Hepatocyte (in vitro differentiated cells): ENCODE data around the gene NPHP4. TPM values are rescaled to one million over a fixed set of nuclear protein-coding genes. Genes with fewer than 3 reads are reported as not detected.

Experiments used
- DNase-seq: peaks from one replicate; pipeline ENCODE4 v3.0.0-alpha.2; 2016; ENCODE audit warnings: low spot score
- H2AFZ ChIP-seq: fragments of 200-600 bp; sonication (generic); 2 replicates; pipeline ENCODE4 v1.6.0; 2016; ENCODE audit warnings: antibody characterized with exemption, mild to moderate bottlenecking
- H3K27ac ChIP-seq: fragments of 200-600 bp; sonication (generic); 2 replicates; pipeline ENCODE4 v1.5.1; 2016; ENCODE audit warnings: mild to moderate bottlenecking
- H3K27me3 ChIP-seq: fragments of 200-600 bp; sonication (generic); 2 replicates; pipeline ENCODE4 v1.6.1; 2016
- H3K36me3 ChIP-seq: fragments of 200-600 bp; sonication (generic); replicated peaks from 2 replicates; pipeline ENCODE4 v1.5.1; 2016; ENCODE audit warnings: low read depth; ENCODE audit not compliant: insufficient read depth
- H3K4me1 ChIP-seq: fragments of 200-600 bp; sonication (generic); 2 replicates; pipeline ENCODE4 v1.5.1; 2016; ENCODE audit warnings: mild to moderate bottlenecking, moderate library complexity; ENCODE audit not compliant: insufficient read depth
- H3K4me2 ChIP-seq: fragments of 200-600 bp; sonication (generic); 2 replicates; pipeline ENCODE4 v1.6.0; 2016
- H3K4me3 ChIP-seq: fragments of 200-600 bp; sonication (generic); 2 replicates; pipeline ENCODE4 v1.5.1; 2016; ENCODE audit warnings: mild to moderate bottlenecking
- H3K79me2 ChIP-seq: fragments of 200-600 bp; sonication (generic); 2 replicates; pipeline ENCODE4 v1.6.0; 2017; ENCODE audit warnings: mild to moderate bottlenecking
- H3K9me2 ChIP-seq: fragments of 200-600 bp; sonication (generic); replicated peaks from 2 replicates; pipeline ENCODE4 v1.6.0; 2017; ENCODE audit warnings: mild to moderate bottlenecking; ENCODE audit not compliant: insufficient read depth
- H3K9me3 ChIP-seq: fragments of 200-600 bp; sonication (generic); 2 replicates; pipeline ENCODE4 v1.5.1; 2016; ENCODE audit warnings: low read depth, mild to moderate bottlenecking
- H4K20me1 ChIP-seq: fragments of 200-600 bp; sonication (generic); 2 replicates; pipeline ENCODE4 v1.6.0; 2016; ENCODE audit warnings: mild to moderate bottlenecking; ENCODE audit not compliant: insufficient read depth, poor library complexity, severe bottlenecking
- CTCF ChIP-seq: fragments of 200-600 bp; sonication (generic); IDR thresholded peaks from 2 replicates; pipeline ENCODE4 v1.5.1; 2016; ENCODE audit warnings: antibody characterized with exemption, mild to moderate bottlenecking; ENCODE audit not compliant: poor library complexity
- EZH2 ChIP-seq: fragments of 200-600 bp; sonication (generic); IDR thresholded peaks from 2 replicates; pipeline ENCODE4 v1.6.1; 2016; ENCODE audit warnings: antibody characterized with exemption, mild to moderate bottlenecking, borderline replicate concordance
- EZH2phosphoT487 ChIP-seq: fragments of 200-600 bp; sonication (generic); IDR thresholded peaks from one replicate; pipeline ENCODE4 v1.6.1; 2018; ENCODE audit warnings: antibody characterized with exemption, mild to moderate bottlenecking, low read depth, moderate library complexity; ENCODE audit not compliant: unreplicated experiment, severe bottlenecking
- WGBS: methylation state at CpG from one replicate; pipeline ENCODE4 v1.1.6; 2016; ENCODE audit warnings: low lambda C conversion rate; ENCODE audit errors: missing lambda C conversion rate; 5-methylcytosine and 5-hydroxymethylcytosine counted together
- polyA plus RNA-seq: library from polyadenylated mRNA; unstranded; fragments of >200 nt; fragmentation: Nextera tagmentation; extraction: Ambion mirVana; gene quantifications from 2 replicates; pipeline ENCODE4 v1.2.1, GENCODE V29; 2016
- total RNA-seq: library from RNA; depleted of rRNA; stranded (reverse); fragments of >200 nt; gene quantifications from 2 replicates; pipeline ENCODE4 v1.2.3, GENCODE V29; 2014

The NPHP4 gene
- total and polyA plus RNA-seq, 2 experiments from 2014 or later: 5.6 to 6.0 TPM

GRCh38 chr1:5861871-5862825 is 130.1 kb downstream of the NPHP4 start:
- Histone ChIP-seq H3K4me1 (no peaks in the 10 kb centered on the region), H3K9me3 (no peaks in the 10 kb centered on the region), H3K9me2 (no peaks in the 10 kb centered on the region), H3K4me3 (no peak overlapping the region), H3K27me3 (no peaks in the 10 kb centered on the region), H3K79me2 (no peaks in the 10 kb centered on the region), H2AFZ (no peak overlapping the region), H3K4me2 (no peak overlapping the region), H3K36me3 (no peaks in the 10 kb centered on the region), H3K27ac (no peak overlapping the region), H4K20me1 (no peaks in the 10 kb centered on the region)
- no peak for DNase-seq
- TF ChIP-seq CTCF: no peak
- no peak for TF ChIP-seq EZH2phosphoT487
- 88% methylated on average over 27 of the region's 27 CpGs for WGBS

GRCh38 chr1:5860277-5860676 is 131.9 kb downstream of the NPHP4 start:
- WGBS: 93% methylated on average over 19 of the region's 19 CpGs
- Histone ChIP-seq H3K27ac (no peak overlapping the region), H4K20me1 (no peaks in the 10 kb centered on the region), H3K9me3 (no peaks in the 10 kb centered on the region), H3K79me2 (no peaks in the 10 kb centered on the region), H3K27me3 (no peaks in the 10 kb centered on the region), H3K4me1 (no peaks in the 10 kb centered on the region), H3K9me2 (no peaks in the 10 kb centered on the region), H3K36me3 (no peaks in the 10 kb centered on the region), H3K4me2 (no peak overlapping the region), H3K4me3 (no peak overlapping the region), H2AFZ (no peak overlapping the region)
- TF ChIP-seq CTCF (no peak), EZH2 (no peak), EZH2phosphoT487 (no peak)
- DNase-seq: no peak

- DNase-seq: no peak
- Histone ChIP-seq H4K20me1 (no peaks in the 10 kb centered on the region), H3K36me3 (no peaks in the 10 kb centered on the region), H3K27me3 (no peaks in the 10 kb centered on the region), H3K4me2 (no peak overlapping the region), H3K27ac (no peak overlapping the region), H2AFZ (no peak overlapping the region), H3K4me1 (no peaks in the 10 kb centered on the region), H3K4me3 (no peak overlapping the region), H3K9me2 (no peaks in the 10 kb centered on the region), H3K79me2 (no peaks in the 10 kb centered on the region), H3K9me3 (no peaks in the 10 kb centered on the region)
- TF ChIP-seq EZH2 (no peak), CTCF (no peak), EZH2phosphoT487 (no peak)
- 93% methylated on average over 16 of the region's 16 CpGs for WGBS
These were observed 132.5 kb downstream of the NPHP4 start for GRCh38 chr1:5859766-5860165.
